HG02763 (cell line): ENCODE data around the gene QSOX2.

Source experiments
- ATAC-seq: cut with Tn5 transposase; IDR thresholded peaks from one replicate; pipeline ENCODE4 v1.9.1; 2021; ENCODE audit warnings: mild to moderate bottlenecking, moderate library complexity; ENCODE audit not compliant: unreplicated experiment

The QSOX2 gene

GRCh38 chr9:136265561-136266355 lies 20.1 kb upstream of the QSOX2 start:
- no peak for ATAC-seq

DNA sequence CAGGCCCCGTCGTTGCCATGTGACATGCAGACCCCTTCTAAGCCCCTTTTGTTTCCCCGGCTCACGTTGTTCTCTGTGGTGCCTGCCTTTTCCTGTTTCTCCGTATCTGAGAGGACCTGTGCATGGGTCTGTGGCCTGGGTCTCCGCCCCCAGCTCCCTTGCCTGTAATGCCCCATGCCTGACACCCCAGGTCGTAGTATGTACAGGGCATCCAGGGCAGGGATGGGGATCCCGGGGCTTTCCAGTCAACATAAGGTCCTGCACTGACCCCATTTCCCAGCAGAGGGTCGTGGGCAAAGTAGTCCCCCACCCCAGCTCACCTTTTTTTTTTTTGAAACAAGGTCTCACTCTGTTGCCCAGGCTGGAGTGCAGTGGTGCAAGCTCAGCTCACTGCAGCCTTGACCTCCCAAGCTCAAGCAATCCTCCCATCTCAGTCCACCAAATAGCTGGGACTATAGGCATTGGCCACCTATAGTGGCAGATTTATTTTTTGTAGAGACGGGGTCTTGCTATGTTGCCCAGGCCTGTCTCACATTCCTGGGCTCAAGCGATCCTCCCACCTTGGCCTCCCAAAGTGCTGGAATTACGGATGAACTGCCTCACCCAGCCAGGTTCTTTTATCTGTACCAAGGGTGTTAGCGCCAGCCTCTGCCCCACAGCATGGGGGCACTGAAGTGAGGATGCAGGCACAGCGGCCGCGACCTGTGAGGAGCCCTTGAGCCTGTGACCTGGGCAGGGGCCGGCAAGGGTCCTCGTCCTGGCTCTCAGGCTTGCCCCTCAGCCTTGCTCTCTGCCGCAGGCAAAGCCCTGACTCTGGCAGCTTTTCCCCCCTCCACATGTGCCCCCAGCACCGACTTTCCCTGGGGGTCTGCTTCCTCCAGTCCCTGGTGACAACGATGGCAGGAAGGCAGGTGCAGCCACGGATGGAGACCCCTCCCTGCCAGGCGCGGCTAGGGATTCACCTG lies 19.1 kb upstream of the QSOX2 start:
- ATAC-seq: no peak

DNA sequence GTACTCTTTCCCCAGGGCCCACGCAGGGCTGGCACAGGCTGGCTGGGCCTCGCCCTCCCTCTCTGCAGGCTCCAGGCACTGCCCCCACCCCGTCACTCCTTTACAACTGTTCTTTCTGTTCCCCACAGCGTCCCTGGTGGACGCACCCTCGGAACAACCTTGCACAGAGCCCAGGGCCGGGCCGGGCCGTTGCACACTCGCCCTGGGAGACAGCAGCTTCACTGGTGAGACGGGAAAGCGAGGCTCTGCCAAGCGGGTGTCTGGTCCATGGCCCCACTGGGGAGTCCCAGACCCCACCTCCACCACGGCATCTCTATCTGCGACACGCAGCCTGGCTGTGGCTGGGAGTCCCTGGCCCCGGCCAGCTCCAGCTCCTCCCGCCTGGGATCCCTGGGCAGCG lies 18.4 kb upstream of the QSOX2 start:
- ATAC-seq: no peak

DNA sequence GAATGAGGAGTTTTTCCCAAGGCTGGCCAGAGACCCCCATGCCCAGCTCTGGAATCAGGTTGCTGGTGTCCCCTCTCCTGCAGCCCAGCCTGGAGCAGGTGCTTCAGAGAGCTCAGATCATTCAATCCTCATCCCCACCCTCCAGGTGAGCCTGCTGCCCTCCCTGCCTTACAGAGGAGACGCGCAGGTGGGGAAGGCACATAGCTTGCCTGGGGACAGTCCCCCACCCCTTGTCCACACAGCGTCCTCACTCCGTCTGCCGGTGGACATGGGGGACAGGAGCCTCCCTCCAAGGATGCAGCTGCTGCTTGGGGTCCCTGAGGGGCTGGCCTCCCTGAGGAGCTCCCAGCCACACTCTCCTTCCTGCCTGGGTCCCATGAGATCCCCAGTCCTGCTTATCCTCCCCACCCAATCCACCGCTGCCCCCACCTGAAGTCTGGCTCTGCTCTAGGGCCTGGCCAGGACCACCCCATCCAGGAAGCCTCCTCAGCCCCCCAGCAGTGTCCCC lies 17.1 kb upstream of the QSOX2 start:
- ATAC-seq: no peak

- no peak for ATAC-seq
Observed at GRCh38 chr9:136261686-136262430, 16.2 kb upstream of the QSOX2 start.

- ATAC-seq: no peak
Observed at GRCh38 chr9:136260936-136261472, 15.4 kb upstream of the QSOX2 start.

GRCh38 chr9:136260521-136260920 lies 14.9 kb upstream of the QSOX2 start:
- no peak for ATAC-seq

DNA sequence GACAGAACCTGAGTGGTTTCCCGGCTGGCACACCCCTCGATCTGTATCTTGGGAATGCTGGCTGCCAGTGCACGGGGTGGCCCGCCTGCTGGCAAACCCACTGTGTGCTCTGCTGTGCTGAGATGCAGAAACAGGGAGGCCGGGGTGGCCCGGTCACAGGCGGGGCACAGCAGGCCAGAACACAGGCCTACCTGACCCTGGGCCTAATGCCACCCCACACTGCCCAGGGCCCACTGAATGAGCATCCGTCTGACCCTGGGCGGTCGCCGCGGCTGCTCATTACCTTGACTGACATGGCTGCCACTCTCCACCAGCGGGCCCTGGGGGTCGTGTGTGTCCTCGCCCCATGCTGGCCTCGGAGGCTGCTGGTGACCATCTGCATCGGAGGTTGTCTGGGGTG lies 14.2 kb upstream of the QSOX2 start:
- no peak for ATAC-seq

- no peak for ATAC-seq
Observed at GRCh38 chr9:136259517-136259813, 13.9 kb upstream of the QSOX2 start.

DNA sequence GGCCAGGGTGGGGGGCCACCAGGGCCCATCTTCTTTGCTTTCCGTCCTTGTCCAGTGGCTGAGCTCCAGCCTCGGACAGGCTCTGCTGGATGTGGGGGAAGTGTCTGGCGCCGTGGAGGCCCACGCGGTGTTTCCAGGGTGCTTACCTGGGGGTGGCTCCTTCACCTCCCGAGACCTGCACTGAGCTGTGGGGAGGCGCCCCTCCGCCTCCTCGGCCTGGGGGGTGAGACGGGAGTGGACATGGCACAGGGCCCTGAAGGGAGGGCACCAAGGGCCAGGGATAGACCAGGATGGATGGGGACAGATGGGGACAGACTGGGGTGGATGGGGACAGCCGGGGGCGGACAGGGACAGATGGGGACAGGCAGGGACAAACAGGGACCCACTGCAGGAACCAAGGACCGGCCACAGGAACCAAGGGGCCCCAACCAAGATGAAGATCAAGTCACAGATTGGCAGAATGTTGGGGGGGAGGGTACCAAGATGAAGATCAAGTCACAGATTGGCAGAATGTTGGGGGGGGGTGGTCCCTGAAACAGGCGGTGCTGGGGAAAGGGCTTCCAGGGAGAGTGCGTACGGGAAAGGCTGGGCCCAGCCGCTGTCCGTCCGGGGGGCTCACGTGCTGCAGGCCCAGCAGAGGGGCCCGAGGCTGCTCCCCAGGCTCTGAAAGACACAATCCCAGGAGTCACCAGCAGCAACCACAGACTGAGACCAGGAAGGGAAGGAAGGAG lies 13.3 kb upstream of the QSOX2 start:
- ATAC-seq: no peak

DNA sequence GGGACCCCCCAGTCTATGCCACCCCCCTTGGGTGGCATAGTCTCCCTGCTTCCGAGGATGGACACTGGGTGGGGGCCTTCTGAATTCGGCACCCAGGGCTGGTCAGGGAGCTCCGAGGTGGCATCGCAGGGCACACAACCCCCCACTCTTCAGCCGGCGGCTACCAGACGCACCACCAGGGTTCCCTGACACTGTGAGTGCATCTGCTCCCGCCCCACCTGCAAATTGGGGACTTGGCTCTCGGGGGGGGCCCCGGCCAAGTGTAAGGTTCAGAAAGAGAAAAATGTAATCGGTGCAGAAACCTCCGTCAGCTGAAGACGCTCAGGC lies 12.7 kb upstream of the QSOX2 start:
- ATAC-seq: no peak

GRCh38 chr9:136257381-136258298 lies 12.0 kb upstream of the QSOX2 start:
- ATAC-seq: no peak

- no peak for ATAC-seq
Observed at GRCh38 chr9:136255896-136256890, 10.6 kb upstream of the QSOX2 start.

- no peak for ATAC-seq
Observed at GRCh38 chr9:136255166-136255538, 9.5 kb upstream of the QSOX2 start.

- no peak for ATAC-seq
Observed at GRCh38 chr9:136254381-136255165, 9.0 kb upstream of the QSOX2 start.

DNA sequence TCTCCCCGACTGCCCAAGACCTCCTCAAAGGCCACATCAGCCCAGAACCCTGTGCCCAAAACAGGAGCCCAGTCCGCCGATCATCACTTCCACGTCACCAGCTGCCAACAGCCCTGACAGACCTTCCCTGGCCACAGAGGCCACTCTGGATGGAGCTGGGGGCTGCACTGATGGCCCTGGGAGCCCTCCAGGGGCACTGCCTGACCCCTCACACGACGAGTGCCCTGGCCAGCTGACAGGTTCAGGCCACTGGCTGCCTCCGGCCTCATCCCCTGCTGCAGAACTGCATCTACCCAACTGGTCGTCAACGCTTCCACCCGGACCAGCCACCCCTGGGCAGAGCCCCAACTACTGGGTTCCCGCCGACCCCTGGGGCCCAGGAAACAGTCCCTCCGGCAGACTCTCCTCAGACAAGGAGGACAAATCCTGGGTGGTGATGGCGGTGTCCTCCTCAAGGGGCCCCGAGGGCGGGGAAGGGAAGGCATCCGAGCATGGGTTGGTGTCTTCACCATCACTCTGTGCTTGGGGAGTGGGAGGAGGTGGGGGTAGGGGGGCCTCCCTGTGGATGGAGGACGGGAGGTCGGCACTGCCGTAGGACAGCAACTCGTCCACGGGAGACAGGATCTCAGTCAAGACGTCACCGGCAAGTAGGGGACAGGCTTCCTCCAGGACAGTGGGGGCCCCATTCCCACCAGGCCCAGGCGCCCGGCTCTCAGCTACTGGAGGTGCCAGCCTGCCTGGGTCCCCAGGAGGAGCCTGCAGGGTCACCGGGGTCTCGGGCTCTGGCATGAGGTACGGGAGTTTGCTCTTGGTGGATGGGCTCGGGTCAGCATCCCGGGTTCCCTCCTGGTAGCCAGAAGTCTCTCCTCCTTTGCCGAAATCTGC lies 7.9 kb upstream of the QSOX2 start:
- no peak for ATAC-seq
